ENCODE results near the gene ALCAM.

ALCAM gene

GRCh38 chr3:105496343-105496742 is 129.6 kb downstream of the ALCAM start:
- H3K18ac ChIP-seq (ENCODE audit: low read length) = no peak overlapping the region
- H3K79me1 ChIP-seq (ENCODE audit: low read length) = no peaks in the 10 kb centered on the region
- H4K8ac ChIP-seq (ENCODE audit: low read depth, low read length) = no peak overlapping the region
- peaks cover 0 to 2% of the 10 kb centered on the region in 2 experiments for H3K36me3 ChIP-seq (ENCODE audit: control insufficient read depth in 1 of 2, insufficient read depth in 2 of 2, low read length in 2 of 2)
- no peak overlapping the region for H3K4ac ChIP-seq (ENCODE audit: low read depth, low read length)
- H2BK120ac ChIP-seq (ENCODE audit: insufficient read depth, low read length, poor library complexity) = no peak overlapping the region
- no peaks in the 10 kb centered on the region for H3K4me1 ChIP-seq (ENCODE audit: control insufficient read depth in 1 of 2, insufficient read depth in 2 of 2, low read length in 2 of 2)
- DNase-seq = no peak
- no peaks in the 10 kb centered on the region for H3K27me3 ChIP-seq (ENCODE audit: insufficient read depth, low read length)
- no peak overlapping the region for H3K27ac ChIP-seq (ENCODE audit: low read depth, low read length)
- no peaks in the 10 kb centered on the region for H3K9me3 ChIP-seq (ENCODE audit: insufficient read depth, low read depth, low read length)
- H3K23ac ChIP-seq (ENCODE audit: low read length) = no peak overlapping the region
- H4K12ac ChIP-seq (ENCODE audit: low read depth, low read length) = no peak overlapping the region
- H2BK5ac ChIP-seq (ENCODE audit: low read depth, low read length, poor library complexity) = no peak overlapping the region
- H3K79me2 ChIP-seq (ENCODE audit: control insufficient read depth, insufficient read depth, low read length, poor library complexity) = no peaks in the 10 kb centered on the region
- H3K9ac ChIP-seq (ENCODE audit: low read length) = no peak overlapping the region
- no peak overlapping the region for H2AFZ ChIP-seq (ENCODE audit: insufficient read depth, low read length, poor library complexity)
- no CpG with 5 or more reads among the region's 3 CpGs for WGBS (ENCODE audit: extremely low coverage, insufficient coverage, insufficient read length)
- H3K4me2 ChIP-seq (ENCODE audit: low read length) = no peak overlapping the region
- H3K14ac ChIP-seq (ENCODE audit: low read length) = no peak overlapping the region
- H3K4me3 ChIP-seq (ENCODE audit: low read depth, low read length) = no peak overlapping the region
- no peak overlapping the region for H2BK12ac ChIP-seq (ENCODE audit: low read length)
- H4K91ac ChIP-seq (ENCODE audit: low read depth, low read length) = no peak overlapping the region
- no peak overlapping the region for H2AK5ac ChIP-seq (ENCODE audit: low read length)

- Histone ChIP-seq H3K23ac (ENCODE audit: low read length) (no peak overlapping the region), H2AFZ (ENCODE audit: insufficient read depth, low read length, poor library complexity) (no peak overlapping the region), H3K4me3 (ENCODE audit: low read depth, low read length) (no peak overlapping the region), H3K27me3 (ENCODE audit: insufficient read depth, low read length) (no peaks in the 10 kb centered on the region), H2BK12ac (ENCODE audit: low read length) (no peak overlapping the region), H3K4me1 (ENCODE audit: control insufficient read depth in 1 of 2, insufficient read depth in 2 of 2, low read length in 2 of 2) (no peaks in the 10 kb centered on the region), H3K4ac (ENCODE audit: low read depth, low read length) (no peak overlapping the region), H3K27ac (ENCODE audit: low read depth, low read length) (no peak overlapping the region), H3K14ac (ENCODE audit: low read length) (no peak overlapping the region), H4K12ac (ENCODE audit: low read depth, low read length) (no peak overlapping the region), H3K9me3 (ENCODE audit: insufficient read depth, low read depth, low read length) (no peaks in the 10 kb centered on the region), H3K9ac (ENCODE audit: low read length) (no peak overlapping the region), H2BK5ac (ENCODE audit: low read depth, low read length, poor library complexity) (no peak overlapping the region), H3K79me2 (ENCODE audit: control insufficient read depth, insufficient read depth, low read length, poor library complexity) (no peaks in the 10 kb centered on the region), H4K91ac (ENCODE audit: low read depth, low read length) (no peak overlapping the region), H2BK120ac (ENCODE audit: insufficient read depth, low read length, poor library complexity) (no peak overlapping the region), H2AK5ac (ENCODE audit: low read length) (no peak overlapping the region), H4K8ac (ENCODE audit: low read depth, low read length) (no peak overlapping the region), H3K79me1 (ENCODE audit: low read length) (no peaks in the 10 kb centered on the region), H3K36me3 (ENCODE audit: control insufficient read depth in 1 of 2, insufficient read depth in 2 of 2, low read length in 2 of 2) (peaks cover 0 to 2% of the 10 kb centered on the region in 2 experiments), H3K18ac (ENCODE audit: low read length) (no peak overlapping the region), H3K4me2 (ENCODE audit: low read length) (no peak overlapping the region)
- no CpG with 5 or more reads among the region's 4 CpGs for WGBS (ENCODE audit: extremely low coverage, insufficient coverage, insufficient read length)
- DNase-seq = peak in 1 of 2 donors; percentile 35
Observed at GRCh38 chr3:105497386-105497785, 130.7 kb downstream of the ALCAM start.

- Histone ChIP-seq H2BK12ac (ENCODE audit: low read length) (no peak overlapping the region), H3K4me2 (ENCODE audit: low read length) (no peak overlapping the region), H3K9ac (ENCODE audit: low read length) (no peak overlapping the region), H3K4me3 (ENCODE audit: low read depth, low read length) (no peak overlapping the region), H2BK5ac (ENCODE audit: low read depth, low read length, poor library complexity) (no peak overlapping the region), H3K4me1 (ENCODE audit: control insufficient read depth in 1 of 2, insufficient read depth in 2 of 2, low read length in 2 of 2) (no peaks in the 10 kb centered on the region), H3K23ac (ENCODE audit: low read length) (no peak overlapping the region), H3K4ac (ENCODE audit: low read depth, low read length) (no peak overlapping the region), H3K18ac (ENCODE audit: low read length) (no peak overlapping the region), H3K27me3 (ENCODE audit: insufficient read depth, low read length) (no peaks in the 10 kb centered on the region), H4K8ac (ENCODE audit: low read depth, low read length) (no peak overlapping the region), H3K27ac (ENCODE audit: low read depth, low read length) (no peak overlapping the region), H3K79me1 (ENCODE audit: low read length) (no peaks in the 10 kb centered on the region), H3K36me3 (ENCODE audit: control insufficient read depth in 1 of 2, insufficient read depth in 2 of 2, low read length in 2 of 2) (no peaks in the 10 kb centered on the region), H3K79me2 (ENCODE audit: control insufficient read depth, insufficient read depth, low read length, poor library complexity) (no peaks in the 10 kb centered on the region), H4K12ac (ENCODE audit: low read depth, low read length) (no peak overlapping the region), H3K14ac (ENCODE audit: low read length) (no peak overlapping the region), H2BK120ac (ENCODE audit: insufficient read depth, low read length, poor library complexity) (no peak overlapping the region), H2AK5ac (ENCODE audit: low read length) (no peak overlapping the region), H3K9me3 (ENCODE audit: insufficient read depth, low read depth, low read length) (no peaks in the 10 kb centered on the region), H4K91ac (ENCODE audit: low read depth, low read length) (no peak overlapping the region), H2AFZ (ENCODE audit: insufficient read depth, low read length, poor library complexity) (no peak overlapping the region)
- no peak for DNase-seq
- 100% methylated on average over 1 of the region's 1 CpG for WGBS (ENCODE audit: extremely low coverage, insufficient coverage, insufficient read length)
Observed at GRCh38 chr3:105499961-105500360, 133.3 kb downstream of the ALCAM start.

GRCh38 chr3:105502333-105502732 is 135.6 kb downstream of the ALCAM start:
- H2AFZ ChIP-seq (ENCODE audit: insufficient read depth, low read length, poor library complexity) = no peak overlapping the region
- no peak overlapping the region for H4K12ac ChIP-seq (ENCODE audit: low read depth, low read length)
- H4K8ac ChIP-seq (ENCODE audit: low read depth, low read length) = no peak overlapping the region
- no CpG with 5 or more reads among the region's 2 CpGs for WGBS (ENCODE audit: extremely low coverage, insufficient coverage, insufficient read length)
- H3K4ac ChIP-seq (ENCODE audit: low read depth, low read length) = no peak overlapping the region
- H2BK5ac ChIP-seq (ENCODE audit: low read depth, low read length, poor library complexity) = no peak overlapping the region
- H4K91ac ChIP-seq (ENCODE audit: low read depth, low read length) = no peak overlapping the region
- H3K18ac ChIP-seq (ENCODE audit: low read length) = no peak overlapping the region
- no peaks in the 10 kb centered on the region for H3K79me2 ChIP-seq (ENCODE audit: control insufficient read depth, insufficient read depth, low read length, poor library complexity)
- H3K79me1 ChIP-seq (ENCODE audit: low read length) = no peaks in the 10 kb centered on the region
- no peaks in the 10 kb centered on the region for H3K36me3 ChIP-seq (ENCODE audit: control insufficient read depth in 1 of 2, insufficient read depth in 2 of 2, low read length in 2 of 2)
- no peaks in the 10 kb centered on the region for H3K27me3 ChIP-seq (ENCODE audit: insufficient read depth, low read length)
- no peak overlapping the region for H3K9ac ChIP-seq (ENCODE audit: low read length)
- H3K23ac ChIP-seq (ENCODE audit: low read length) = no peak overlapping the region
- no peak overlapping the region for H2BK120ac ChIP-seq (ENCODE audit: insufficient read depth, low read length, poor library complexity)
- H3K4me3 ChIP-seq (ENCODE audit: low read depth, low read length) = no peak overlapping the region
- no peak overlapping the region for H2BK12ac ChIP-seq (ENCODE audit: low read length)
- H3K27ac ChIP-seq (ENCODE audit: low read depth, low read length) = no peak overlapping the region
- no peak overlapping the region for H3K14ac ChIP-seq (ENCODE audit: low read length)
- no peaks in the 10 kb centered on the region for H3K9me3 ChIP-seq (ENCODE audit: insufficient read depth, low read depth, low read length)
- no peak for DNase-seq
- H3K4me1 ChIP-seq (ENCODE audit: control insufficient read depth in 1 of 2, insufficient read depth in 2 of 2, low read length in 2 of 2) = no peaks in the 10 kb centered on the region
- no peak overlapping the region for H2AK5ac ChIP-seq (ENCODE audit: low read length)
- no peak overlapping the region for H3K4me2 ChIP-seq (ENCODE audit: low read length)

Measured in trophoblast cell (in vitro differentiated cells and primary cell).